ENCODE data around the gene TAS2R14.

DNA sequence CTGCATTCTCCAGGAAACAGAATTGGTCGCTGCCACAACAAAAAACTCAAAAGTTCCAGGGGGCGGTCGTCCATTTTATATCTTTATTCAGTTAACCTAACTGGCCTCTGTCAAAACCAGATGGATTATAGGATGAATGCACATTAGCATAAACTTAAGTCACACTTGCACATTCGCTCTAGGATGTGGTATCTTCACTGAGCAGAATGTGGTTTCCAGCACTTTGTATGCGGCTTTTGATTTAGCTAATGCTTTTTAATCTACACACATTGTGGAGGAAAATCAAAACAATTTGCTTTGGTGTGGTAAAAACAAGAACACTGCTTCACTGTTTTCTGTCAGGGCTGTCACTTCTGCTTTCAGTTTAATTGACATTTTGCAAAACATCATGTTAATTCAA, 43.2 kb upstream of the TAS2R14 start:
- TF ChIP-seq RAD21 (IDR thresholded peaks at IDR 0.05; ENCODE audit: low read depth) (no peak), ZBTB7A (IDR thresholded peaks at IDR 0.05; ENCODE audit: low read depth) (no peak), TEAD4 (IDR thresholded peaks at IDR 0.05) (no peak), YY1 (IDR thresholded peaks at IDR 0.05; ENCODE audit: low read depth) (no peak), FOXM1 (IDR thresholded peaks at IDR 0.05; ENCODE audit: borderline replicate concordance, low read depth) (no peak), CEBPB (IDR thresholded peaks at IDR 0.05) (no peak), EP300 (IDR thresholded peaks at IDR 0.05; ENCODE audit: borderline replicate concordance) (no peak), TAF1 (IDR thresholded peaks at IDR 0.05; ENCODE audit: low read depth) (no peak)
- TF ChIP-seq, protein P1, sequence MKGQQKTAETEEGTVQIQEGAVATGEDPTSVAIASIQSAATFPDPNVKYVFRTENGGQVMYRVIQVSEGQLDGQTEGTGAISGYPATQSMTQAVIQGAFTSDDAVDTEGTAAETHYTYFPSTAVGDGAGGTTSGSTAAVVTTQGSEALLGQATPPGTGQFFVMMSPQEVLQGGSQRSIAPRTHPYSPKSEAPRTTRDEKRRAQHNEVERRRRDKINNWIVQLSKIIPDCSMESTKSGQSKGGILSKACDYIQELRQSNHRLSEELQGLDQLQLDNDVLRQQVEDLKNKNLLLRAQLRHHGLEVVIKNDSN (IDR thresholded peaks at IDR 0.05), result no peak
- TF ChIP-seq, protein P2, sequence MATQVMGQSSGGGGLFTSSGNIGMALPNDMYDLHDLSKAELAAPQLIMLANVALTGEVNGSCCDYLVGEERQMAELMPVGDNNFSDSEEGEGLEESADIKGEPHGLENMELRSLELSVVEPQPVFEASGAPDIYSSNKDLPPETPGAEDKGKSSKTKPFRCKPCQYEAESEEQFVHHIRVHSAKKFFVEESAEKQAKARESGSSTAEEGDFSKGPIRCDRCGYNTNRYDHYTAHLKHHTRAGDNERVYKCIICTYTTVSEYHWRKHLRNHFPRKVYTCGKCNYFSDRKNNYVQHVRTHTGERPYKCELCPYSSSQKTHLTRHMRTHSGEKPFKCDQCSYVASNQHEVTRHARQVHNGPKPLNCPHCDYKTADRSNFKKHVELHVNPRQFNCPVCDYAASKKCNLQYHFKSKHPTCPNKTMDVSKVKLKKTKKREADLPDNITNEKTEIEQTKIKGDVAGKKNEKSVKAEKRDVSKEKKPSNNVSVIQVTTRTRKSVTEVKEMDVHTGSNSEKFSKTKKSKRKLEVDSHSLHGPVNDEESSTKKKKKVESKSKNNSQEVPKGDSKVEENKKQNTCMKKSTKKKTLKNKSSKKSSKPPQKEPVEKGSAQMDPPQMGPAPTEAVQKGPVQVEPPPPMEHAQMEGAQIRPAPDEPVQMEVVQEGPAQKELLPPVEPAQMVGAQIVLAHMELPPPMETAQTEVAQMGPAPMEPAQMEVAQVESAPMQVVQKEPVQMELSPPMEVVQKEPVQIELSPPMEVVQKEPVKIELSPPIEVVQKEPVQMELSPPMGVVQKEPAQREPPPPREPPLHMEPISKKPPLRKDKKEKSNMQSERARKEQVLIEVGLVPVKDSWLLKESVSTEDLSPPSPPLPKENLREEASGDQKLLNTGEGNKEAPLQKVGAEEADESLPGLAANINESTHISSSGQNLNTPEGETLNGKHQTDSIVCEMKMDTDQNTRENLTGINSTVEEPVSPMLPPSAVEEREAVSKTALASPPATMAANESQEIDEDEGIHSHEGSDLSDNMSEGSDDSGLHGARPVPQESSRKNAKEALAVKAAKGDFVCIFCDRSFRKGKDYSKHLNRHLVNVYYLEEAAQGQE (IDR thresholded peaks at IDR 0.05; ENCODE audit: low read depth), result no peak
- TF ChIP-seq, protein P3, sequence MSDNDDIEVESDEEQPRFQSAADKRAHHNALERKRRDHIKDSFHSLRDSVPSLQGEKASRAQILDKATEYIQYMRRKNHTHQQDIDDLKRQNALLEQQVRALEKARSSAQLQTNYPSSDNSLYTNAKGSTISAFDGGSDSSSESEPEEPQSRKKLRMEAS (IDR thresholded peaks at IDR 0.05), result no peak
